K562 (cell line): ENCODE measurements around the gene MFSD6. TPM values are rescaled to one million over a fixed set of nuclear protein-coding genes. Genes with fewer than 3 reads are reported as not detected.
A peak's percentile ranks its signal among the peaks of the same experiment; 100 is the strongest.

ENCODE experiments used
- ATAC-seq: fragments of 200-7000 bp; cut with Tn5 transposase; 3 replicates; pipeline ENCODE4 v1.9.1; 2020; ENCODE audit warnings: moderate library complexity
- BruUV-seq: library from RNA; stranded (reverse); fragments of 400-500 nt; replicated peaks from 2 replicates; lab custom pipeline; 2021; lab: Mats Ljungman, UMichigan
- CTCF ChIA-PET: fragments of 300-600 bp; formaldehyde crosslinking; extraction: SDS; loops from one replicate; lab custom pipeline; 2021; ENCODE audit warnings: low intra/inter-chr PET ratio; lab: Yijun Ruan, JAX
- POLR2A ChIA-PET: fragments of 300-600, 350-650 bp; sonication (Branson Sonifier 250); formaldehyde crosslinking; extraction: SDS; loops from one replicate; lab custom pipeline; 2021; ENCODE audit warnings: antibody characterized with exemption, inconsistent platforms; lab: Yijun Ruan, JAX
- DNase-seq, 4 experiments: peaks; one replicate each; pipeline versions ENCODE4 v3.0.0 to v3.0.0-alpha.2; 2011 to 2018; ENCODE audit warnings: low spot score in 3 of 4, mixed read lengths in 3 of 4; ENCODE audit errors: extremely low read depth in 1 of 4
- FAIRE-seq: peaks from 2 replicates; lab custom pipeline; 2011; peaks lifted over from hg19 to GRCh38; lab: Jason Lieb, UNC
- H2AFZ ChIP-seq: 2 replicates; pipeline ENCODE4 v1.6.0; 2011; ENCODE audit warnings: low read depth, low read length, control low read depth, inconsistent platforms
- H3K27ac ChIP-seq: fragments of 200-600 bp; 3 replicates; pipeline ENCODE4 v1.8.0; 2011; ENCODE audit warnings: low read depth, mild to moderate bottlenecking, control low read depth, inconsistent platforms, low read length, moderate library complexity, mixed read lengths; ENCODE audit errors: extremely low read depth
- H3K27me3 ChIP-seq, 2 experiments: fragments of 300-600 bp in 1 of 2; 2 replicates in 1 of 2; 3 replicates in 1 of 2; pipeline versions ENCODE4 v1.6.0 to v1.8.0; 2011; ENCODE audit warnings: inconsistent platforms in 2 of 2, low read length in 2 of 2, mild to moderate bottlenecking in 1 of 2, mixed read lengths in 1 of 2, moderate library complexity in 1 of 2; ENCODE audit not compliant: control insufficient read depth in 2 of 2, insufficient read depth in 2 of 2
- H3K36me3 ChIP-seq: fragments of 300-600 bp; 3 replicates; pipeline ENCODE4 v1.8.0; 2011; ENCODE audit warnings: mild to moderate bottlenecking, low read length, inconsistent platforms; ENCODE audit not compliant: control insufficient read depth, insufficient read depth
- H3K4me1 ChIP-seq, 2 experiments: fragments of 200-600 bp in 1 of 2; replicated peaks in 1 of 2; 2 replicates in 1 of 2; 3 replicates in 1 of 2; pipeline versions ENCODE4 v1.5.1 to v1.8.0; 2011; ENCODE audit warnings: inconsistent platforms in 2 of 2, low read length in 2 of 2, mild to moderate bottlenecking in 1 of 2, mixed read lengths in 1 of 2, moderate library complexity in 1 of 2; ENCODE audit not compliant: control insufficient read depth in 2 of 2, insufficient read depth in 2 of 2
- H3K4me2 ChIP-seq: 2 replicates; pipeline ENCODE4 v1.6.1; 2011; ENCODE audit warnings: low read length, control low read depth, inconsistent platforms, mixed read lengths; ENCODE audit not compliant: insufficient read depth
- H3K4me3 ChIP-seq: fragments of 200-600 bp; sonication (generic), shearing (Covaris generic); 2 replicates; pipeline ENCODE4 v1.5.1; 2016; ENCODE audit warnings: control low read depth, inconsistent platforms
- H3K79me2 ChIP-seq: fragments of 200-600 bp; 3 replicates; pipeline ENCODE4 v1.8.0; 2011; ENCODE audit warnings: low read length, inconsistent platforms; ENCODE audit not compliant: control insufficient read depth, insufficient read depth
- H3K9ac ChIP-seq, 2 experiments: 2 replicates each; pipeline versions ENCODE4 v1.6.0 to v1.6.1; 2011; ENCODE audit warnings: low read depth in 2 of 2, low read length in 2 of 2, control low read depth in 1 of 2, inconsistent platforms in 1 of 2, mild to moderate bottlenecking in 1 of 2, mixed read lengths in 1 of 2; ENCODE audit not compliant: insufficient read depth in 1 of 2
- H3K9me1 ChIP-seq: one replicate; pipeline ENCODE4 v1.6.0; 2011; ENCODE audit warnings: inconsistent platforms, mild to moderate bottlenecking, low read length, moderate library complexity; ENCODE audit not compliant: control insufficient read depth, insufficient read depth
- H3K9me3 ChIP-seq: replicated peaks from 2 replicates; pipeline ENCODE4 v1.5.1; 2011; ENCODE audit warnings: low read depth, low read length, inconsistent platforms; ENCODE audit not compliant: control insufficient read depth, insufficient read depth
- H4K20me1 ChIP-seq: replicated peaks from 2 replicates; pipeline ENCODE4 v1.6.1; 2011; ENCODE audit warnings: low read length, inconsistent platforms, mixed read lengths; ENCODE audit not compliant: control insufficient read depth, insufficient read depth
- NFIC ChIP-seq: fragments of 450-650 bp; IDR thresholded peaks from 2 replicates; pipeline ENCODE4 v1.6.1; 2017; ENCODE audit warnings: mild to moderate bottlenecking, inconsistent platforms
- PHF20 ChIP-seq: fragments of 450-650 bp; IDR thresholded peaks from 2 replicates; pipeline ENCODE4 v1.6.1; 2018; ENCODE audit not compliant: partially characterized antibody
- RBM34 ChIP-seq: fragments of 200-400 bp; formaldehyde crosslinking; IDR thresholded peaks from 2 replicates; pipeline ENCODE4 v1.6.1; 2018; ENCODE audit warnings: low read length, borderline replicate concordance; ENCODE audit not compliant: insufficient read depth
- ZNF165 ChIP-seq: fragments of 250-450 bp; sonication (Bioruptor Pico); IDR thresholded peaks from 2 replicates; pipeline ENCODE4 v1.4.0; 2020; ENCODE audit warnings: borderline replicate concordance
- WGBS: fragments of 100-300 bp; shearing (Covaris generic); methylation state at CpG from one replicate; pipeline ENCODE4 v1.1.6; 2016; ENCODE audit warnings: low coverage, mixed read lengths; ENCODE audit not compliant: insufficient coverage; ENCODE audit errors: missing lambda C conversion rate; 5-methylcytosine and 5-hydroxymethylcytosine counted together
- in situ Hi-C: fragments of 300-500 bp; cut with MboI; formaldehyde crosslinking; loops from 4 replicates; pipeline ENCODE4 v1.15.0; 2018; ENCODE audit warnings: inconsistent platforms, mixed read lengths
- intact Hi-C: fragments of 100-400 bp; cut with micrococcal nuclease; formaldehyde crosslinking; loops from 2 replicates; pipeline ENCODE4 v1.14.2; 2022
- polyA plus RNA-seq, 8 experiments: library from polyadenylated mRNA; depleted of rRNA in 4 of 8; stranded (reverse) in 5 of 8; unstranded in 3 of 8; fragments of >200 nt; fragmentation: Nextera tagmentation in 2 of 8; fragmentation: Illumina TruSeq in 1 of 8; extraction: Ambion mirVana in 2 of 8; extraction: Trizol in 1 of 8; gene quantifications; 2 replicates each; pipeline versions ENCODE4 v1.2.1 to v1.2.3, GENCODE V29; 2011 to 2014; ENCODE audit warnings: inconsistent platforms in 1 of 8, missing spikeins in 1 of 8
- total RNA-seq, 7 experiments: library from RNA; depleted of rRNA in 6 of 7; stranded (reverse); fragments of >200 nt in 6 of 7; fragmentation: Illumina TruSeq in 2 of 7; extraction: Trizol in 2 of 7; gene quantifications; 2 replicates each; pipeline versions ENCODE4 v1.2.1 to v1.2.3, GENCODE V29; 2011 to 2021; ENCODE audit warnings: low replicate concordance in 1 of 7

MFSD6 gene
- total and polyA plus RNA-seq, 9 of the 15 experiments (the other 6 are each of a cell fraction or from before 2014, with no cell fraction given) = 1.1 to 7.9 (median 4.4) TPM

DNA sequence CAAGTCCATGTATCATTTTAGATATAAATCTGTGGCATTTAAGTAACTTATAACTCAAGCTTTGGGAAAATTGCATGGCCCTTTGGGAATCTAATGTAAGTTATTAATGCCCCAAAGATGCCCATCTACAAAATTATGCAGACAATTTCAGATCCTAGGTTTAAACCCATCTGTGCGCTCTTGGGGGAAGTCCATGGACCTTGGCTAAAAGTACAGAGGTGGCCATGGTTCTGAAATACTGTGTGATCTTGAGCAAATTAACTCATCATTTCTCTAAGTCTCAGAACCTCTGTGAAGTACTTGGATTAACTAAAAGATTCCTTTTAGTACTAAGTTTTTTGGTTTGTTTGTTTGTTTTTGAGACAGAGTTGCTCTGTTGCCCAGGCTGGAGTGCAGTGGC is 45.3 kb upstream of the MFSD6 start:
- H2AFZ ChIP-seq = no peak overlapping the region
- no peaks in the 10 kb centered on the region for H3K36me3 ChIP-seq
- TF ChIP-seq ZNF165 (CRISPR knock-in tag) (no peak), RBM34 (no peak)
- H3K9me3 ChIP-seq = no peaks in the 10 kb centered on the region
- no peak overlapping the region for H3K4me3 ChIP-seq
- H3K4me2 ChIP-seq = no peak overlapping the region
- H4K20me1 ChIP-seq = no peaks in the 10 kb centered on the region
- no peaks in the 10 kb centered on the region for H3K79me2 ChIP-seq
- WGBS = 91% methylated on average over 1 of the region's 1 CpG
- no peak for FAIRE-seq
- BruUV-seq = no TSS peak
- in situ Hi-C loops = no loop called here
- H3K4me1 ChIP-seq = peaks cover 3 to 7% of the 10 kb centered on the region in 2 experiments
- H3K27me3 ChIP-seq = no peaks in the 10 kb centered on the region
- no peak overlapping the region for H3K9ac ChIP-seq
- ChIA-PET CTCF (no interaction called here), POLR2A (no interaction called here)
- no peaks in the 10 kb centered on the region for H3K9me1 ChIP-seq
- no peak overlapping the region for H3K27ac ChIP-seq
- no peak for ATAC-seq
- DNase-seq = no peak
- intact Hi-C loops = no loop called here

DNA sequence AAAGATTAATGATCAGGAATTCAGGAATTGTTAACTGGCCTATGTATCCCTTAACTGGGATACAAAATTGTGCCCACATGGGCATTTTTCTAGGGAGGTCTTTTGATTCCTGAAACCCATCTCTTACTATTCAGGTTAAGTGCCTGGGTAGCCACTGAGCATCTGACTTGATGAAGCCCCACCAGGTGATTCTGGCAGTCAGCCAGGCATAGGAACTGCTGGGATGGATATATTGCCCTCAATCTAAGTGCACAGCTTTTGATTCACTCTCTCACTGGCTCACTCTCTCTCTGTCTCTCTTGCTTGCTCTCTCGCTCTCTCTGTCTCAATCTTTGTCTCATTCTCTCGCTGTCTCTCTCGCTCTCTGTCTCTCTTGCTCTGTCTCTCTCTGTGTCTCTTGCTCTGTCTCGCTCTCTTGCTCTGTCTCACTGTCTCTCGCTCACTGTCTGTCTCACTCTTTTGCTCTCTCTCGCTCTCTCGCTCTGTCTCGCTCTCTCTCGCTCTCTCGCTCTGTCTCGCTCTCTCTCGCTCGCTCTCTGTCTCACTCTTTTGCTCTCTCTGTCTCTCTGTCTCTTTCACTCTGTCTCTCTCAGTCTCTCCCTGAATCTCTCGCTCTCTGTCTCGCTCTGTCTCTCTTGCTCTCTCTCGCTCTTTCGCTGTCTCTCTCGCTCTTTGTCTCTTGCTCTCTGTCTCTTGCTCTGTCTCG is 42.5 kb upstream of the MFSD6 start:
- WGBS = 90% methylated on average over 17 of the region's 19 CpGs
- H3K9me3 ChIP-seq = no peaks in the 10 kb centered on the region
- H3K27ac ChIP-seq = no peak overlapping the region
- intact Hi-C loops (no loop called here), in situ Hi-C loops (no loop called here)
- ChIA-PET CTCF (no interaction called here), POLR2A (interaction anchor here (0.5 kb wide), 2 partner anchors 58 to 94 kb away, joined by 3 read pairs; no protein-coding TSS in a partner anchor)
- TF ChIP-seq NFIC = peak; percentile 70
- TF ChIP-seq PHF20 = no peak
- no peak overlapping the region; a peak in 1 of 4 replicates for H3K9ac ChIP-seq
- no peaks in the 10 kb centered on the region for H3K9me1 ChIP-seq
- FAIRE-seq (no peak), DNase-seq (no peak), ATAC-seq (no peak)
- no peak overlapping the region for H2AFZ ChIP-seq
- no TSS peak for BruUV-seq
- H4K20me1 ChIP-seq = no peaks in the 10 kb centered on the region
- H3K4me3 ChIP-seq = no peak overlapping the region
- H3K4me2 ChIP-seq = no peak overlapping the region
- H3K79me2 ChIP-seq = no peaks in the 10 kb centered on the region
- H3K27me3 ChIP-seq = no peaks in the 10 kb centered on the region
- H3K4me1 ChIP-seq = peaks cover 0 to 5% of the 10 kb centered on the region in 2 experiments; a peak in 3 of 5 replicates
- H3K36me3 ChIP-seq = no peaks in the 10 kb centered on the region; the same call in 2 of the 3 replicates
